ENCODE results near the gene FOXP1. TPM values are rescaled to one million over a fixed set of nuclear protein-coding genes. Genes with fewer than 3 reads are reported as not detected.

Gene FOXP1
- total RNA-seq, 1 donor from 2014 or later, result 107 TPM

DNA sequence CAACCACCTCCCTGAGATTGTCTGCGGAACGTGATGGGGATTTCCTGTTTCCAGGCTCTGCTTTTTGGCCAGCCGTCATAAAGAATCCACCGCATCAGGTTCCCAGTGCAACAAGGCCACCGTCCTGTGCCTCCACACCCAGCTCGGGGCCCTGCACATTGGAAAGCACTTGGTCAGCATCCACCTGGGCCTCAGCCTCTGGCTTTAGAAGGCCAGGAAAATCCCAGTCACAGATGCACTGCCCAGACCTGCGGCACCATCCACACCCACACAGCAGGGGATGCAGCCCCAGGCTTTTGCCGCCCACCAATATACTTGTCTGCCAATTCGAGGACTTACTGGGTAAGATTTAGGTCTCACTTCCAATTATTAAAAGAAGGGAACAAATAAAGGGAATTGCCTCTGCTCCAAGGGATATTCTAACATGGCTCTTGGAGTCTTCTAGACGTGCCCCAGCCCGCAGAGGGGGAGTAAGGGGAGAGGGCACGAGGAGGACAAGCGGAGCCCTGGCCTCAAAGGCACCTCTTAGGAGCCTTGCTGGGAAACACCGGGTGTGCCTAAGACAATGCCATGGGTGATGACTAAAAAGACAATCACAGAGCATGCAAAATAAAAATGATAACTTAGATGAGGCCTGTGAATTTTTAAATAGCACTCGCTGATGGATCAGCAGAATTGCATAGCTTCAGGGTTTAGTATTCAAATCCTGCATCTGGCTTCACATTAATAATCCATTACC, 169.2 kb downstream of the FOXP1 start:
- H3K79me2 ChIP-seq (ENCODE audit: insufficient read depth, low read length), result peaks cover 98% of the 10 kb centered on the region
- peaks cover 64% of the 10 kb centered on the region for H3K4me1 Mint-ChIP-seq (ENCODE audit: low read depth, unreplicated experiment)

DNA sequence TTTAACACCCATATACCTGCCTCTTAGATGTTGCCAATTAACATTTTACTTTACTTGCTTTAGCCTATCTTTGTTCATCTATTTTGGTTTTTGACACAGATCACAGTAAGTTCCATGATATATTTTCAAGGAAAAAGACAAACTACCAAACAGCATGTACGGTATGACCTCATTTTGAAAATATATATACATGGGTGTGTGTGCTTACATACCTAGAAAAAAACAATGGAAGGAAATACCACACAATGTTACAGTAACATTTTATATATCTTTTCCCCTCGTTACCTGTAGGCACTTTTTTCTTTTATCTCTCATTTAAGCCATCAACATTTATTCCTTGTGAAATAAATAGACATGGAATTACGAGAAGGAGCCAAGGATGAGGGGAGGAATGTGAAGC, 170.0 kb downstream of the FOXP1 start:
- Histone ChIP-seq H4K20me1 (ENCODE audit: insufficient read depth, low read length) (peaks cover 95% of the 10 kb centered on the region), H3K79me2 (ENCODE audit: insufficient read depth, low read length) (peaks cover 97% of the 10 kb centered on the region), H3K4me1 (ENCODE audit: insufficient read depth, low read length) (peaks cover 10% of the 10 kb centered on the region), H3K9ac (ENCODE audit: low read length) (no peak overlapping the region), H3K4me2 (ENCODE audit: low read length) (peak overlapping the region; percentile 10), H3K36me3 (ENCODE audit: insufficient read depth, low read length) (no peaks in the 10 kb centered on the region), H3K27me3 (ENCODE audit: insufficient read depth, low read length) (no peaks in the 10 kb centered on the region), H3K9me3 (ENCODE audit: insufficient read depth, low read depth, low read length) (no peaks in the 10 kb centered on the region), H2AFZ (ENCODE audit: low read depth, low read length) (no peak overlapping the region), H3K4me3 (ENCODE audit: insufficient read depth, low read depth, low read length) (no peak overlapping the region), H3K27ac (ENCODE audit: low read depth, low read length) (no peak overlapping the region)
- DNase-seq (ENCODE audit: low read depth), result no peak
- H3K9me3 Mint-ChIP-seq (ENCODE audit: unreplicated experiment), result no peaks in the 10 kb centered on the region
- peaks cover 64% of the 10 kb centered on the region for H3K4me1 Mint-ChIP-seq (ENCODE audit: low read depth, unreplicated experiment)
- peak overlapping the region; percentile 58 for H3K27ac Mint-ChIP-seq (ENCODE audit: unreplicated experiment)
- TF ChIP-seq, protein P1, sequence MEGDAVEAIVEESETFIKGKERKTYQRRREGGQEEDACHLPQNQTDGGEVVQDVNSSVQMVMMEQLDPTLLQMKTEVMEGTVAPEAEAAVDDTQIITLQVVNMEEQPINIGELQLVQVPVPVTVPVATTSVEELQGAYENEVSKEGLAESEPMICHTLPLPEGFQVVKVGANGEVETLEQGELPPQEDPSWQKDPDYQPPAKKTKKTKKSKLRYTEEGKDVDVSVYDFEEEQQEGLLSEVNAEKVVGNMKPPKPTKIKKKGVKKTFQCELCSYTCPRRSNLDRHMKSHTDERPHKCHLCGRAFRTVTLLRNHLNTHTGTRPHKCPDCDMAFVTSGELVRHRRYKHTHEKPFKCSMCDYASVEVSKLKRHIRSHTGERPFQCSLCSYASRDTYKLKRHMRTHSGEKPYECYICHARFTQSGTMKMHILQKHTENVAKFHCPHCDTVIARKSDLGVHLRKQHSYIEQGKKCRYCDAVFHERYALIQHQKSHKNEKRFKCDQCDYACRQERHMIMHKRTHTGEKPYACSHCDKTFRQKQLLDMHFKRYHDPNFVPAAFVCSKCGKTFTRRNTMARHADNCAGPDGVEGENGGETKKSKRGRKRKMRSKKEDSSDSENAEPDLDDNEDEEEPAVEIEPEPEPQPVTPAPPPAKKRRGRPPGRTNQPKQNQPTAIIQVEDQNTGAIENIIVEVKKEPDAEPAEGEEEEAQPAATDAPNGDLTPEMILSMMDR (IDR thresholded peaks at IDR 0.05; ENCODE audit: insufficient read depth, low read depth, low read length), result no peak
- no peak for TF ChIP-seq EZH2 (IDR thresholded peaks at IDR 0.05; ENCODE audit: insufficient read depth, low read length)
- no peak for FAIRE-seq
- peaks cover 2% of the 10 kb centered on the region for H3K36me3 Mint-ChIP-seq (ENCODE audit: low read depth, unreplicated experiment)
- H3K27me3 Mint-ChIP-seq (ENCODE audit: low read depth, unreplicated experiment), result no peaks in the 10 kb centered on the region
- no peak overlapping the region for H3K4me3 Mint-ChIP-seq (ENCODE audit: unreplicated experiment)

More for the DNA sequence above, 169.2 kb downstream of the FOXP1 start:
- no peak overlapping the region for H3K9ac ChIP-seq (ENCODE audit: low read length)
- TF ChIP-seq, protein P1 (IDR thresholded peaks at IDR 0.05; ENCODE audit: insufficient read depth, low read depth, low read length), result no peak
- no peak for TF ChIP-seq EZH2 (IDR thresholded peaks at IDR 0.05; ENCODE audit: insufficient read depth, low read length)
- Mint-ChIP-seq H3K27me3 (ENCODE audit: low read depth, unreplicated experiment) (no peaks in the 10 kb centered on the region), H3K9me3 (ENCODE audit: unreplicated experiment) (no peaks in the 10 kb centered on the region), H3K36me3 (ENCODE audit: low read depth, unreplicated experiment) (peaks cover 2% of the 10 kb centered on the region), H3K27ac (ENCODE audit: unreplicated experiment) (no peak overlapping the region), H3K4me3 (ENCODE audit: unreplicated experiment) (no peak overlapping the region)
- DNase-seq (ENCODE audit: low read depth) (no peak), FAIRE-seq (no peak)
- H3K4me2 ChIP-seq (ENCODE audit: low read length), result peak overlapping the region; percentile 10
- peaks cover 10% of the 10 kb centered on the region for H3K4me1 ChIP-seq (ENCODE audit: insufficient read depth, low read length)
- H3K4me3 ChIP-seq (ENCODE audit: insufficient read depth, low read depth, low read length), result no peak overlapping the region
- no peak overlapping the region for H3K27ac ChIP-seq (ENCODE audit: low read depth, low read length)
- H4K20me1 ChIP-seq (ENCODE audit: insufficient read depth, low read length), result peaks cover 93% of the 10 kb centered on the region
- no peaks in the 10 kb centered on the region for H3K27me3 ChIP-seq (ENCODE audit: insufficient read depth, low read length)
- H2AFZ ChIP-seq (ENCODE audit: low read depth, low read length), result no peak overlapping the region
- H3K36me3 ChIP-seq (ENCODE audit: insufficient read depth, low read length), result no peaks in the 10 kb centered on the region
- no peaks in the 10 kb centered on the region for H3K9me3 ChIP-seq (ENCODE audit: insufficient read depth, low read depth, low read length)

DNA sequence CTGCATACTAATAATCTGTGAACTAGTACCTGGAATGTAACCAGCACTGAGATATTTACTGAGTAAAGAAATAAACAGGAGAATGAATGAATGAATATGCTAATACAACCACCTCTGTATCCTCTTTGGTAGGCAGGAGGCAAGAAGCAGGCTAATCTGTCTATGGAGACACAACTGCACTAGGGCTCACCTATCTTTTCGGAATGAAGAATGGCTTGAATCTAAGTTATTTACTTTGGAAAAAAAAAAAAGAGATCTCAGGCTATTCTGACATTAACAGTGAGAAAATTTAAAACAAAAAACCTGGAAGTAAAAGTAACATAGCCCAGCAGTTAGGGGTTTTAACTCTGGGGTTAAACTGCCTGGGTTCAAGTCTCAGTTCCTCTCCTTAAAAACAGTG, 174.2 kb downstream of the FOXP1 start:
- TF ChIP-seq, protein P1 (IDR thresholded peaks at IDR 0.05; ENCODE audit: insufficient read depth, low read depth, low read length), result no peak
- TF ChIP-seq EZH2 (IDR thresholded peaks at IDR 0.05; ENCODE audit: insufficient read depth, low read length), result no peak
- peaks cover 10% of the 10 kb centered on the region for H3K4me1 ChIP-seq (ENCODE audit: insufficient read depth, low read length)
- Mint-ChIP-seq H3K9me3 (ENCODE audit: unreplicated experiment) (no peaks in the 10 kb centered on the region), H3K4me1 (ENCODE audit: low read depth, unreplicated experiment) (peaks cover 30% of the 10 kb centered on the region), H3K36me3 (ENCODE audit: low read depth, unreplicated experiment) (no peaks in the 10 kb centered on the region), H3K27me3 (ENCODE audit: low read depth, unreplicated experiment) (no peaks in the 10 kb centered on the region), H3K4me3 (ENCODE audit: unreplicated experiment) (no peak overlapping the region), H3K27ac (ENCODE audit: unreplicated experiment) (no peak overlapping the region)
- H3K9me3 ChIP-seq (ENCODE audit: insufficient read depth, low read depth, low read length), result no peaks in the 10 kb centered on the region
- H3K9ac ChIP-seq (ENCODE audit: low read length), result no peak overlapping the region
- peaks cover 91% of the 10 kb centered on the region for H3K79me2 ChIP-seq (ENCODE audit: insufficient read depth, low read length)
- FAIRE-seq (no peak), DNase-seq (ENCODE audit: low read depth) (no peak)
- no peak overlapping the region for H2AFZ ChIP-seq (ENCODE audit: low read depth, low read length)
- H3K27ac ChIP-seq (ENCODE audit: low read depth, low read length), result no peak overlapping the region
- H3K36me3 ChIP-seq (ENCODE audit: insufficient read depth, low read length), result no peaks in the 10 kb centered on the region
- H3K4me2 ChIP-seq (ENCODE audit: low read length), result no peak overlapping the region
- H3K27me3 ChIP-seq (ENCODE audit: insufficient read depth, low read length), result no peaks in the 10 kb centered on the region
- peaks cover 86% of the 10 kb centered on the region for H4K20me1 ChIP-seq (ENCODE audit: insufficient read depth, low read length)
- no peak overlapping the region for H3K4me3 ChIP-seq (ENCODE audit: insufficient read depth, low read depth, low read length)

Data from astrocyte (in vitro differentiated cells and primary cell).